Epithelial cell of esophagus (primary cell): Measurements from ENCODE around the gene WDR86.

Experiments
- DNase-seq: peaks from one replicate; pipeline ENCODE4 v3.0.0; 2010; ENCODE audit warnings: low read depth
- H3K4me3 ChIP-seq: 2 replicates; pipeline ENCODE4 v1.5.1; 2011; ENCODE audit warnings: mild to moderate bottlenecking, low read length, control low read depth
- CTCF ChIP-seq: IDR thresholded peaks from 2 replicates; pipeline ENCODE4 v1.5.1; 2011; ENCODE audit warnings: low read depth, mild to moderate bottlenecking, low read length, control low read depth, inconsistent platforms; ENCODE audit not compliant: insufficient read depth; ENCODE audit errors: missing control alignments

WDR86 gene

GRCh38 chr7:151394076-151395035 is 15.5 kb downstream of the WDR86 start:
- no peak for DNase-seq
- no peak overlapping the region for H3K4me3 ChIP-seq
- TF ChIP-seq CTCF, result no peak

GRCh38 chr7:151393031-151393977 is 16.5 kb downstream of the WDR86 start:
- H3K4me3 ChIP-seq, result no peak overlapping the region
- DNase-seq, result no peak
- TF ChIP-seq CTCF, result no peak

- DNase-seq, result no peak
- H3K4me3 ChIP-seq, result no peak overlapping the region
- no peak for TF ChIP-seq CTCF
These were observed 17.4 kb downstream of the WDR86 start for GRCh38 chr7:151392426-151392825.

GRCh38 chr7:151392002-151392401 is 17.8 kb downstream of the WDR86 start:
- TF ChIP-seq CTCF, result no peak
- no peak for DNase-seq
- no peak overlapping the region for H3K4me3 ChIP-seq

- TF ChIP-seq CTCF, result no peak
These were observed 18.5 kb downstream of the WDR86 start for GRCh38 chr7:151391358-151391730.

GRCh38 chr7:151390598-151391357 is 19.1 kb downstream of the WDR86 start:
- TF ChIP-seq CTCF, result no peak
- DNase-seq, result no peak
- no peak overlapping the region for H3K4me3 ChIP-seq

More at GRCh38 chr7:151391358-151391730, 18.5 kb downstream of the WDR86 start:
- no peak for DNase-seq
- H3K4me3 ChIP-seq, result no peak overlapping the region
